Activated naive CD8-positive, alpha-beta T cell treated with anti-CD3 and anti-CD28 coated beads, Interleukin-2, amount 50 U/mL, for 24 hours (primary cell): ENCODE measurements around the gene SUN5.
A peak's percentile ranks its signal among the peaks of the same experiment; 100 is the strongest.
"Not testable (repeated sequence)": the region's sequence is repeated elsewhere in the genome, so short reads cannot be mapped to it uniquely, and the experiment has no call there.

ENCODE experiments used
- ATAC-seq: fragments of 150-1000 bp; cut with Tn5 transposase; one replicate; pipeline ENCODE4 v1.10.0; 2021
- DNase-seq: peaks from one replicate; pipeline ENCODE4 v3.0.0; 2021
- H3K27ac Mint-ChIP-seq: one replicate; pipeline ENCODE4 v1.8.0; 2021; ENCODE audit warnings: mild to moderate bottlenecking, mixed read lengths
- H3K27me3 Mint-ChIP-seq: one replicate; pipeline ENCODE4 v1.8.0; 2021; ENCODE audit warnings: mixed read lengths
- H3K36me3 Mint-ChIP-seq: one replicate; pipeline ENCODE4 v1.8.0; 2021; ENCODE audit warnings: low read depth, mixed read lengths
- H3K4me1 Mint-ChIP-seq: one replicate; pipeline ENCODE4 v1.8.0; 2021; ENCODE audit warnings: mixed read lengths
- H3K4me3 Mint-ChIP-seq: one replicate; pipeline ENCODE4 v1.8.0; 2021; ENCODE audit warnings: mild to moderate bottlenecking, moderate library complexity, mixed read lengths
- H3K9me3 Mint-ChIP-seq: one replicate; pipeline ENCODE4 v1.8.0; 2021; ENCODE audit warnings: mixed read lengths

The SUN5 gene

GRCh38 chr20:32963176-32963575, 41.1 kb downstream of the SUN5 start:
- no peak for DNase-seq
- no peak overlapping the region for H3K27ac Mint-ChIP-seq

GRCh38 chr20:32962646-32963045, 41.6 kb downstream of the SUN5 start:
- not testable (repeated sequence) for H3K27ac Mint-ChIP-seq, H3K4me3 Mint-ChIP-seq, H3K36me3 Mint-ChIP-seq, ATAC-seq, DNase-seq, H3K27me3 Mint-ChIP-seq, H3K9me3 Mint-ChIP-seq
- H3K4me1 Mint-ChIP-seq = peaks cover 34% of the 10 kb centered on the region

More at GRCh38 chr20:32963176-32963575, 41.1 kb downstream of the SUN5 start:
- H3K27me3 Mint-ChIP-seq = no peaks in the 10 kb centered on the region
- ATAC-seq = no peak
- no peaks in the 10 kb centered on the region for H3K36me3 Mint-ChIP-seq
- peaks cover 39% of the 10 kb centered on the region for H3K4me1 Mint-ChIP-seq
- H3K4me3 Mint-ChIP-seq = no peak overlapping the region
- H3K9me3 Mint-ChIP-seq = peaks cover 1% of the 10 kb centered on the region

GRCh38 chr20:32962053-32962452, 42.2 kb downstream of the SUN5 start:
- DNase-seq (no peak), ATAC-seq (no peak)
- Mint-ChIP-seq H3K4me3 (no peak overlapping the region), H3K27ac (no peak overlapping the region), H3K27me3 (no peaks in the 10 kb centered on the region), H3K4me1 (peaks cover 28% of the 10 kb centered on the region), H3K36me3 (no peaks in the 10 kb centered on the region), H3K9me3 (peaks cover 11% of the 10 kb centered on the region)

GRCh38 chr20:32960849-32961731, 43.1 kb downstream of the SUN5 start:
- Mint-ChIP-seq H3K27me3 (no peaks in the 10 kb centered on the region), H3K27ac (no peak overlapping the region), H3K4me3 (no peak overlapping the region), H3K36me3 (peaks cover 3% of the 10 kb centered on the region), H3K4me1 (peaks cover 18% of the 10 kb centered on the region), H3K9me3 (peaks cover 17% of the 10 kb centered on the region)
- no peak for ATAC-seq
- no peak for DNase-seq

- DNase-seq (no peak), ATAC-seq (no peak)
- H3K4me1 Mint-ChIP-seq = peaks cover 11% of the 10 kb centered on the region
- no peak overlapping the region for H3K27ac Mint-ChIP-seq
- peaks cover 20% of the 10 kb centered on the region for H3K9me3 Mint-ChIP-seq
- no peaks in the 10 kb centered on the region for H3K27me3 Mint-ChIP-seq
- H3K36me3 Mint-ChIP-seq = peaks cover 4% of the 10 kb centered on the region
- H3K4me3 Mint-ChIP-seq = no peak overlapping the region
These were observed 44.1 kb downstream of the SUN5 start for GRCh38 chr20:32960222-32960518.

- ATAC-seq (no peak), DNase-seq (no peak)
- peaks cover 9% of the 10 kb centered on the region for H3K4me1 Mint-ChIP-seq
- no peak overlapping the region for H3K27ac Mint-ChIP-seq
- H3K9me3 Mint-ChIP-seq = peaks cover 20% of the 10 kb centered on the region
- no peak overlapping the region for H3K4me3 Mint-ChIP-seq
- peaks cover 4% of the 10 kb centered on the region for H3K36me3 Mint-ChIP-seq
- no peaks in the 10 kb centered on the region for H3K27me3 Mint-ChIP-seq
These were observed 44.6 kb downstream of the SUN5 start for GRCh38 chr20:32959351-32960221.

GRCh38 chr20:32958574-32958973, 45.7 kb downstream of the SUN5 start:
- peaks cover 4% of the 10 kb centered on the region for H3K36me3 Mint-ChIP-seq
- peaks cover 3% of the 10 kb centered on the region for H3K4me1 Mint-ChIP-seq
- peaks cover 24% of the 10 kb centered on the region for H3K9me3 Mint-ChIP-seq
- no peaks in the 10 kb centered on the region for H3K27me3 Mint-ChIP-seq
- no peak for ATAC-seq
- H3K27ac Mint-ChIP-seq = no peak overlapping the region
- no peak overlapping the region for H3K4me3 Mint-ChIP-seq
- no peak for DNase-seq

GRCh38 chr20:32957459-32957858, 46.8 kb downstream of the SUN5 start:
- no peak overlapping the region for H3K4me3 Mint-ChIP-seq
- peaks cover 4% of the 10 kb centered on the region for H3K36me3 Mint-ChIP-seq
- H3K27me3 Mint-ChIP-seq = no peaks in the 10 kb centered on the region

GRCh38 chr20:32950539-32950938, 53.7 kb downstream of the SUN5 start:
- not testable (repeated sequence) for H3K27ac Mint-ChIP-seq, ATAC-seq, DNase-seq, H3K9me3 Mint-ChIP-seq, H3K36me3 Mint-ChIP-seq, H3K27me3 Mint-ChIP-seq, H3K4me3 Mint-ChIP-seq
- peaks cover 22% of the 10 kb centered on the region for H3K4me1 Mint-ChIP-seq

More at GRCh38 chr20:32957459-32957858, 46.8 kb downstream of the SUN5 start:
- Mint-ChIP-seq H3K27ac (no peak overlapping the region), H3K4me1 (no peaks in the 10 kb centered on the region), H3K9me3 (peaks cover 24% of the 10 kb centered on the region)
- no peak for ATAC-seq
- no peak for DNase-seq

GRCh38 chr20:32946629-32947028, 57.6 kb downstream of the SUN5 start:
- no peak overlapping the region for H3K27ac Mint-ChIP-seq
- H3K4me1 Mint-ChIP-seq = peaks cover 25% of the 10 kb centered on the region
- H3K36me3 Mint-ChIP-seq = no peaks in the 10 kb centered on the region
- no peaks in the 10 kb centered on the region for H3K9me3 Mint-ChIP-seq
- ATAC-seq = no peak
- no peaks in the 10 kb centered on the region for H3K27me3 Mint-ChIP-seq
- H3K4me3 Mint-ChIP-seq = no peak overlapping the region
- DNase-seq = no peak

GRCh38 chr20:32945710-32946221, 58.5 kb downstream of the SUN5 start:
- Mint-ChIP-seq H3K4me3 (no peak overlapping the region), H3K36me3 (no peaks in the 10 kb centered on the region), H3K27me3 (no peaks in the 10 kb centered on the region), H3K27ac (no peak overlapping the region), H3K4me1 (peaks cover 25% of the 10 kb centered on the region), H3K9me3 (no peaks in the 10 kb centered on the region)
- ATAC-seq = peak; percentile 85
- no peak for DNase-seq

GRCh38 chr20:32943490-32944052, 60.7 kb downstream of the SUN5 start:
- no peak overlapping the region for H3K27ac Mint-ChIP-seq

GRCh38 chr20:32941155-32941885, 62.9 kb downstream of the SUN5 start:
- peaks cover 10% of the 10 kb centered on the region for H3K4me1 Mint-ChIP-seq
- H3K27ac Mint-ChIP-seq = no peak overlapping the region
- no peaks in the 10 kb centered on the region for H3K9me3 Mint-ChIP-seq
- H3K4me3 Mint-ChIP-seq = no peak overlapping the region
- no peaks in the 10 kb centered on the region for H3K36me3 Mint-ChIP-seq
- H3K27me3 Mint-ChIP-seq = no peaks in the 10 kb centered on the region
- ATAC-seq (no peak), DNase-seq (no peak)

More at GRCh38 chr20:32943490-32944052, 60.7 kb downstream of the SUN5 start:
- DNase-seq (no peak), ATAC-seq (no peak)
- Mint-ChIP-seq H3K27me3 (no peaks in the 10 kb centered on the region), H3K36me3 (no peaks in the 10 kb centered on the region), H3K9me3 (no peaks in the 10 kb centered on the region), H3K4me1 (peaks cover 15% of the 10 kb centered on the region), H3K4me3 (no peak overlapping the region)

- H3K9me3 Mint-ChIP-seq = no peaks in the 10 kb centered on the region
- no peaks in the 10 kb centered on the region for H3K4me1 Mint-ChIP-seq
- no peaks in the 10 kb centered on the region for H3K27me3 Mint-ChIP-seq
- no peak overlapping the region for H3K27ac Mint-ChIP-seq
- DNase-seq (no peak), ATAC-seq (no peak)
- no peaks in the 10 kb centered on the region for H3K36me3 Mint-ChIP-seq
- no peak overlapping the region for H3K4me3 Mint-ChIP-seq
These were observed 69.7 kb downstream of the SUN5 start for GRCh38 chr20:32934580-32934979.
